HG03521 (cell line): ENCODE measurements around the gene USP2.

Source experiments
- ATAC-seq: cut with Tn5 transposase; IDR thresholded peaks from one replicate; pipeline ENCODE4 v1.9.1; 2021; ENCODE audit warnings: mild to moderate bottlenecking, moderate library complexity; ENCODE audit not compliant: unreplicated experiment

Gene USP2

DNA sequence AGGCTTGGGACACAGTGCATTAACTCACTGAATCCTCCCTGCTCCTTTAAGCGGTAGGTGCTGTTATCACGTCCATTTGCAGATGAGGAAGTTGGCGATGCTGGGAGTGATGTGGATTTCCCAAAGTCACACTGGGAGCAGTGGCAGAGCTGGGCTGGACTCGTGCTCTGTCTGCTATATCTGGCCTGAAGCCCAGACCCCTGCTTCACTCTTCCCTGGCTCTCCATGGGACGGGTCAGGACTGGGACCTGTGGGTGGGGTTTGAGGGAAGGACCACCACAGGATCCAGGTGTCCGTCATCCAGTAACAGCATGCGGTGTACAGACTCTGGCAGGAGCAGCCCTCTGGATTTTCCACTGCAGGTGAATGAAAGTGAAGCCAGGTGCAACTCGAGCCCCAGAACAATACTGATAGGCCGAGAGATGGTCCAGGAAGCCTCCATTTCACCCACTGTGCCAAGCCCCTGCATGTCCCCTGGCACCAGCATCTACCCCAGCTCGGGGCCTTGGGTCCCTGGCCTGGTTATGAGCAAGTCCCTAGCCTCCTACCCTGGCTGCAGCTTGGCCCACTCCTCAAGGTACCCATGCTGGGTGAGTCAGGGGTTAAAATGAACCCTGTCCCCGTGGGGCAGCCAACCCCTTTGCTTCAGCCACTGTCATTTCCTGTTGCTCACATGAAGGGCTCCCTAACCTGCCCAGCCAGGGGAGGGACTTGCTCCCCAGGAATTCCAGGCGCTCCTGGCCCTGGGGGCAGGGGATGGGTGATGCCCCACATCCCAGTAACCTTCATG, 4.2 kb downstream of the USP2 start:
- no peak for ATAC-seq

DNA sequence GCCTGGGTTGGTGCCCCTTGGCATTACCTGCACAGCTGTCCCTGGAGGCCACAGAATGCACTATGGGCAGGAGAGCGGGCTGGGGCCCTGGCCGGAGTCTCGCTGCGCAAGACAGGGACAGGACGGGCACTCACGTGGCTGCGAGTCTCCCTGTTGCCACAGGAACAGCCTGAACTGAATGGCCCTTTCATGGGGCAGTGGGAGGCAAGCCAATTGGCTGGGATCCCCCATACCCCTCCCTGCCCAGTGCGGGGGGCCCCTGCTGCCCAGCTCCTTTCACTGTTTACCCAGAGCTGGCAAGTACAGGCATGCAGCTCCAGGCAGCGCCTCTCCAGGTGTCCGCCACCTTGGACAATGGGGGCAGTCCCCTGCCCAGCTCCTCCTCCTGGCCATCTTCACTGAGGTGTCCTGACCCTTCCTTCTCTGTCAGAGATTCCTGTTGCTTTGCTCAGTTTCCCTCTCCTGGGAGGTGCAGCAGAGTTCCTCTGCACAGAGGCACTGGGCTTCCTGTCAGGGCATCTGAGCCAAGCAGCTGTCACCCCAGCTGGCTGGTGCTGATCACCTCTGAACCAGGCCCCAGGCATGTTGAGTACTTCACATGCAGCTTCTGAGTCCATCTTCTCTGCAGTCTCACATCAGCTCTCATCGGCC, 5.2 kb downstream of the USP2 start:
- ATAC-seq = no peak

DNA sequence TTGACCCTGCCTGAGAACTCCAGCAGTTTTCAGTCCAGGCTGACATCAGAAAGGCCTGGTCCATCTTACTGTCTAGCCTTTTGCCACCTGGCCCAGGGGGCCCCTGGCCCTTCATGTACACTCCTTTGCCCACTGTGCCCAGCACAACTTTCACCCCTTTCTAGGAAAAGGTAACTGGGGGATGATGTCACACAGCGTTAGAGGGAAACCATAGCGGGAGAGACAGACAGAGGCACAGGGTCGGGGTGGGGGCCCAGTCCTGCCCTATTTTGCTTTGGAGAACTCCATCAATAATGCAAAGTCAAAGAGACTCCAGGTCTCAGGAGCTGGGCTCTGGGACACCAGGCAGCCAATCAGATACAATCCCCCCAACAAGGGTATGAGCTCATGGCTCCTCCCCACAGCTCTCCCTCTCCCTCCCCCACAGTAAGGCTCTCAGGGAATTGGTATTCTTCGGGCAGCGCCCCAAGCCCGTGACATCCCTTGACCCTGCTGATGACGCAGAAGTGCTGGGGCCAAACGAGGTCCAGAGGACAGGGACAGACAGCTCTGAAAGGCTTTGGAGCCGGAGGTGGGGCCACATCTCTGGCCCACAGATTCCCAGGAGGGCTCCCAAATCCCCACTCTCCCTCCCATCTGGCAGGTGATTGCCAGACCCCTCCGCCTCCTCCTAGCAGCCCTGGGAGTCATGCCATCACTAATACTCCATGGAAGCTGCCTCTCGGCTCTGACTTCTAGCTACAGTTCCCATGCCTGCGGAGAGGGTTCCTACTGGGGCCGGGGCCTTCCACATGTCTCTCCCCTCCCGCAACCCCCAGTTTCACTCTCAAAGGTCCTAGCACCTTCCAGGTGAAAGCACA, 5.9 kb downstream of the USP2 start:
- ATAC-seq = no peak

DNA sequence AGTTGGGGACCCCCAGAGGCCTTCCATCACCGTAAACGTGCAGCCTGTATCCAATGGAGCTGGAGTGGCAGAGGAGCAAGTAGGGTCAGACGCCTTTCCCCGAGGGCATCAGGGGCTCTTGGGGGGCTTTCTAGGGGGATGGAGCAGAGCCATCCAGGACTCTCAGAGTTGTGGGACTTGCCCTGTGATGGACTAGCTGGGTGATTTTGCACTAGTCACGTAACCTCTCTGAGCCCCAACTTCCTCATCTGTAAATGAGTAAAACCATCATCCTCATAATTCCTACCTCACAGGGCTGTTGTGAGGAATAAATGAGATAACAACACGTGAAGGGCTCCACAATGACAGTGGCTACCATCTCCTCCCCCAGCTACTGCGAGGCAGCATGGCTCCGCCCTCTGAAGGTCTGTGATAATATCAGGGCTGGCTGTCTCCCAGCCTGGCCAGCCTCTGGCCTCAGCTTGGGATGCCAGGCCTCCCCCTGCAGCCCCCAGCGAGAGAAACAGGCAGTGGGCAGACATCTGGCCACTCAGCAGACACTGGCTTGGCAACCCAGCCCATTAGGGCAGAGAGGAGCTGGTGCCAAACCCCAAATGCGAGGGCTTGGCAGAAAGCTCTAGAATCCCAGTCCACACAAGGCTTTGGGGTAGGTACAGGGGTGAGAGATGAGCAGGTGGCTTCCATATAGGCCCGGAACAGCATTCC, 6.7 kb downstream of the USP2 start:
- no peak for ATAC-seq

- ATAC-seq = no peak
Measured at GRCh38 chr11:119373921-119374631, 7.4 kb downstream of the USP2 start.

DNA sequence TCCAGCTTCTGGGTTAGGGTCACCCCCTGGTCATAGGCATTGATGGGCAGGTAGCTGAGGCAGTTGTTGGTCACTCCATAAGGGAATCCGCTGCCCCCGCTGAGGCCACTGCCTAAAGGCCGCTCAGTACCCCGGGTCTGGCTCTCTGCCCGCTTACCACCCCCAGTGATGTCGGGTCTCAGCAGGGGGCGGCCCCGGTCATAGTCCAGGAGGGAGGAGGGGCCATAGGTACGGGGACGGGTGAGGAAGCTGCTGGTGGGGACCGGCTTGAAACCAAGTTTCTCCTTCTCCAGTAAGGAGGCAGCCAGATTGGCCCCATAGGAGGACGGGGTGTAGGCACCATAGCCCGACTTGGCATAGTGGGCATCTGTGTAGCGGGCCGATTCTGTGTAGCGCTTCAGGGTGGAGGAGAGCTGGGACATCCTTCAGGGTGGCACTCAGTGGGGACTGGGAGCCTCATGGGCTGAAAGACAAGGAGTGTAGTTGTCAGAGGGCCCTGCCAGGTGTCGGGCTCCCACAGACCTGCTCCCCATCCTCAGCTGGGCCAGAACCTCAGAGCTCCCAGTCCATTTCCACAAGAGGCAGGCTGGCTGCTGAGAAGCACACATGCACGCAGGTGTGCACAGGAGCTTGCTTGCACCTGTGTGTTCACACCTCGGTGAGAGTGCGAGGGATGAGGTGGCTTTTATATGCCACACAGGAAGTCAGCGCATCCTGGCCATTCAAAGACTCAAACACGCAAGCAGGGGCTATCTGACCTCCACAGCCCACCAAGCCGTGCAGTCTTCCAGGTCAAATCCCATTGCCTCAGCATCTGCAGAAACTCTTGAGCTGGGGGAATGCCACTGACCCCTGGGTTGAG, 8.2 kb downstream of the USP2 start:
- ATAC-seq = no peak

DNA sequence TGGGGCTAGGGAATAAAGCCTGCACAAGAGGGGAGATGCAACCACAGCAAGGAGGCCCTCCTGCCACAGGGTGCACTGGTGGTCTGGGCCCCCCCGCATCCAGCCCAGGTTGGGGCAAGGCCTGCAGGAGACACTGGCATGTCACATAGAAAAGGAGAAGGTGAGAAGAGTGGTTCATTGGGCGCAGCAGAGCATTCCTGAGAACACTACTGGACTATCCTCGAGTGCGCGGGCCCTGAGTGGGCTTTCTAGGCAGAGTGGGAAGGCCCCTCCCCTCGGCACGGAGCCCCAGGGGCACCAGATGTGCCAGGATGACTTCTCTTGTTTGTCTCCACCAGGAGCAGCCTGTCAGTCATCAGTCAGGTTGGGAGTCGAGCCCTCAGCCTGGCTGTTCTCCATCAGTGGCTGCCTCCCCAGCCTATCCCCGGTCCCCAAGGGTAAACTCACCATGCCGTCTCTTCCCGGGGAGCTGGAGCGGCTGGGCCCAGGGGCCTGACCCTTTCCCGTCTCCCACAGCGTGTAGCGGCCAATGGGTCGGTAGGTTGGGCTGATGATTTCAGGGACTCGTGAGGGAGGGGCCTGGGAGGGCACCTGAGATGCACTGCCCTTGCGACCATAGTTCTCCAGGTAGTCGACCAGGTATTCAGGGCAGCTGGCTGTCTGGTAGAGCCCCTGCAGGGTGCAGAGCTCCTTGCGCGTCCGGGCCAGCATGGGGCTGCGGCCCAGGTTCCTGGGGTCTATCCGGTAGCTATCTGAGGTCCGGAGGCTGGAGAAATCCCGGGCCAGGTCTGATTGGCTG, 9.0 kb downstream of the USP2 start:
- no peak for ATAC-seq

GRCh38 chr11:119371778-119372182, 9.7 kb downstream of the USP2 start:
- ATAC-seq = no peak

DNA sequence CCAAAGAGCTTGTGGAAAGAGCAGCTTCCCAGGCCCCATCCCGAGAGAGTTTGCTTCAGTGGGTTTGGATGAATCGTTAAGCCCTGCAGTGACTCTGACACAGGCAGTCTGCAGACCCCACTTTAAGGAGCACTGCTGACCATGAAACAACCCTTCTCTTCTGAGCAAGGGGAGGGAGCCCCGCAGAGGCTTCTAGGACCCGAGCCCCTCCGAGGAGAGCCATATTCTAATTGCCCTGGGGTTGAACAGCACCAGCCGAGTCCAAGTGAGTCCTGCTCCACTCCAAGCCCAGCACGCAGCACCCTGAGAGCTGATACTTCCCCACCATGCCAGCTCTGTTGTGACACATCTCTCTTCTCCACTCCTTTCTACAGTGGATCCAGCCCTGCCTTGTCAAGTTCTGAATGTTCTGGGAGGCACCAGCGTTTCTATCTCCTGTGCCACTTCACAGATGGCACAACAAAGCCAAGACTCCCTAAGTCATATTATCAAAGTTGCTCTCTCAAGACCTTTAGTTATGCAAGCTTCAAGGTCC, 10.4 kb downstream of the USP2 start:
- ATAC-seq = no peak

DNA sequence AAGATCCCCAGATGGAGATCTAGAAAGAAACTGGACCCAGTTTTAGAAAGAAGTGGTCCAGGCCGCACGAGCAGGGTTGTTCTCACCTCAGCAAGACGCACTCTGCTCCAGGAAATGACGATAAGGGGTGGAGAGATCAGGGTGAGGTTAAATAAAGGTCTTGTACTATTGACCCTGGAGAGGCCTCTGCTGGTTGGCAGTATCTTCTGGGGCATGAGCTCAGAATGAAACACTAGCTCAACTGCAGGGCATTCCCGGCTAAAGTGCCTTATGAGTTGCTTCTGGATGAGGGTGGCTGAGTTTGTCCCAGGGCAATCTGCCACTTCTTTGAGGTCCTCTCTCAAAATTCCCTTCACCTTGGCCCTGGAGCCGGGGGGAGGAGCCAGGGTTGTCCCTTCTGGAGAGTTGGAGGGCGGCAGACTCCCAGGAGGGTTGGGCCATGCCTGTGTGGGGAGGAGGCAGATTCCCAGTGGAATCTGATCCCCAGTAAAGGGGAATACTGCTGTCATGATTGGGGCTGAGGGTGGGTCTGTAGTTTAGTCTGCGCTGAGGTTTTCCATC, 10.9 kb downstream of the USP2 start:
- ATAC-seq = no peak

- no peak for ATAC-seq
Measured at GRCh38 chr11:119369132-119369925, 12.2 kb downstream of the USP2 start.

GRCh38 chr11:119368121-119369034, 13.1 kb downstream of the USP2 start:
- ATAC-seq = no peak

GRCh38 chr11:119367661-119368120, 13.8 kb downstream of the USP2 start:
- ATAC-seq = no peak

- no peak for ATAC-seq
Measured at GRCh38 chr11:119366690-119367620, 14.5 kb downstream of the USP2 start.

DNA sequence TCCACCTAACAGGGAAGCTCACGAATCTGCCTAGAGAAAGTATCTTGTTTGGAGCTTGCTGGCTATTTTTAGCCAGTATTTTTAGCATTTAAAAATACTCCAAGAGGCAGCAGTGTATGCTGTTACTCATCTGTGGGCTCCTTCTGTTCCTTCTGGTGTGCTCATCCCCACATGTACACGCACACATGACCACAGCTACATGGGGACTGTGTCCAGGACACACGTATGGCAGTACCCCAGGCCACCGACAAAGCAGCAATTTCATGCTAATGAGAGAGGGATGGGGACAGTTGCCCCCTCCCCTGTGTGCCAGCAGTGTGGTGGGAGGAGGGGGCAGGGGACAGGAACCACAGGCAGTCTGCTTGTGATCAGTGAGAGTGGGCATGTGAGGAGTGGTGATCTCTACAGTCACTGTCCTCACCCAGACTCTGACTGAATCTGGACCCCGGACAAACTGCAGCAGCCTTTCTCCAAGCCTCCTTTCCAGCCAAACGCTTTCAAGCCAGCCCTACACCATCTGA, 16.4 kb downstream of the USP2 start:
- no peak for ATAC-seq
